Breast epithelium (tissue), 3 donors: ENCODE results near the gene DCUN1D1.

Source experiments
- POLR2A ChIP-seq: fragments of 450-650 bp; IDR thresholded peaks from one replicate; pipeline ENCODE4 v1.6.1; 2016; ENCODE audit warnings: antibody characterized with exemption, mild to moderate bottlenecking, moderate library complexity
- TF ChIP-seq, protein P1 (sequence below), 3 donors: fragments of 450-650 bp; IDR thresholded peaks; one replicate each; pipeline ENCODE4 v1.5.1; 2016 to 2017; ENCODE audit warnings: antibody characterized with exemption in 3 of 3, mild to moderate bottlenecking in 3 of 3, moderate library complexity in 3 of 3

DNA sequence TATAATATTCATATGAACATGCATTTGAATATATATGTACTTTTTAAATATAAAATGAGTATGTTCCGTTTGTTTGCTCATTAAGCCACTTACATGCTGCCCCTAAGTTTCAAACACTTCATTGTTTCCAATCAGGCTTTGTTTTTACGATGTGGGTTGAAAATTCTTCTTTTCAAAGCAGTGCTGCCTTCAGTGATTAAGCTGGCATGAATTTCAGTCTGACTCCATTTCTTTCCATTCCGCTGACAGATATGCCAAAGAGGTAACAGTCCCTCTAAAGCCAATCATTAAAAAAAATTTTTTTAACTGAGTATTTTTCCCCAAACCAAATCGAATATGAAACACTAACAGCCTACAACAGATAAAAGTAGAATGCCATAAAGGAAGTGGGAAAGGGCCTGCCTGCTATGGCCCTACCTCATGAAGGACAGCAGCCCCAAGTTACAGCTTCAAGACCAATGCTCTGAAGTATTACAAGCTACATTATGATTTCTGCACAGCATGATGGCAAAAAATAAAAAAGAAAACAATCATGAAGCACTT is 40.0 kb downstream of the DCUN1D1 start:
- TF ChIP-seq, protein P1, sequence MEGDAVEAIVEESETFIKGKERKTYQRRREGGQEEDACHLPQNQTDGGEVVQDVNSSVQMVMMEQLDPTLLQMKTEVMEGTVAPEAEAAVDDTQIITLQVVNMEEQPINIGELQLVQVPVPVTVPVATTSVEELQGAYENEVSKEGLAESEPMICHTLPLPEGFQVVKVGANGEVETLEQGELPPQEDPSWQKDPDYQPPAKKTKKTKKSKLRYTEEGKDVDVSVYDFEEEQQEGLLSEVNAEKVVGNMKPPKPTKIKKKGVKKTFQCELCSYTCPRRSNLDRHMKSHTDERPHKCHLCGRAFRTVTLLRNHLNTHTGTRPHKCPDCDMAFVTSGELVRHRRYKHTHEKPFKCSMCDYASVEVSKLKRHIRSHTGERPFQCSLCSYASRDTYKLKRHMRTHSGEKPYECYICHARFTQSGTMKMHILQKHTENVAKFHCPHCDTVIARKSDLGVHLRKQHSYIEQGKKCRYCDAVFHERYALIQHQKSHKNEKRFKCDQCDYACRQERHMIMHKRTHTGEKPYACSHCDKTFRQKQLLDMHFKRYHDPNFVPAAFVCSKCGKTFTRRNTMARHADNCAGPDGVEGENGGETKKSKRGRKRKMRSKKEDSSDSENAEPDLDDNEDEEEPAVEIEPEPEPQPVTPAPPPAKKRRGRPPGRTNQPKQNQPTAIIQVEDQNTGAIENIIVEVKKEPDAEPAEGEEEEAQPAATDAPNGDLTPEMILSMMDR (IDR thresholded peaks at IDR 0.05) = no peak
- TF ChIP-seq POLR2A = no peak
